Activated gamma-delta T cell (primary cell): ENCODE measurements around the gene TMEM174.

Experiments used
- DNase-seq: peaks from one replicate; lab custom pipeline; 2025; lab: John Stamatoyannopoulos, UW

Gene TMEM174

GRCh38 chr5:73153513-73153912 is 19.5 kb upstream of the TMEM174 start:
- no peak for DNase-seq

DNA sequence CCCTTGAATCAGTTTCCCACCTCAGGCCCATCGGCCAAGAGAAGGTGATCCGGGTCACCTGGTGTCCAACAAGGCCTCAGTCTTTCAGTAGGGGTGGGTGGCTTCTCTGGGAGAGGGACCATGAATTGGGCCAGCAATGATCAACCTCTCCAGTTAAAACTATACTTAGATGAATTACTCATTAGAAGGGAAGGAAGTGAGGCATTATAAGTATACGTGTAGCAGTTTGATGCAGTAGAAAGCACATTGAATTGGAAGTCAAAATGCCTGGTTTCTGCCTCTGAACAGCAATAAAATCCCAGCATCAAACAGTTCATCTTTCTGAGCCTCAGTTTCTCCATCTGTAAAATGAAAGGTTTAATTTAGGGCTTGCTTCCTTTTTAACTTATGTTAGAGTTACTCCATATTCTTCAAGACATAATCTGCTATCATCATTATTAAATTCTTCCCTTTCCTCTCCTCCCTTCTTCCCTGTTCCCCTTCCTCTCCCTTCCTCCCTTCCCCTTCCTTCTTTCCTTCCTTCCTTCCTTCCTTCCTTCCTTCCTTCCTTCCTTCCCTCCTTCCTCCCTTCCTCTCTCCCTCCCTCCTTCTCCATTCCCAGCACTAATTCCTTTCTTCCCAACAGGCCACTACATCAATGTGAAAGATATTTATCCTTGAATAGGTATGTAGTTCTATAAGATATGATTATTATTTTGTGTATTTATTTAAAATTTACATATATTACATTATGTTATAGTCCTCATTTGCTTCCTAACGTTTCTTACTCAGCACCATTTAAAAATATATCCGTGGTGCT is 18.6 kb upstream of the TMEM174 start:
- DNase-seq: no peak

- DNase-seq: no peak
Measured at GRCh38 chr5:73155271-73156222, 17.4 kb upstream of the TMEM174 start.

- no peak for DNase-seq
Measured at GRCh38 chr5:73157414-73158303, 15.3 kb upstream of the TMEM174 start.

- DNase-seq: no peak
Measured at GRCh38 chr5:73158313-73158712, 14.7 kb upstream of the TMEM174 start.

DNA sequence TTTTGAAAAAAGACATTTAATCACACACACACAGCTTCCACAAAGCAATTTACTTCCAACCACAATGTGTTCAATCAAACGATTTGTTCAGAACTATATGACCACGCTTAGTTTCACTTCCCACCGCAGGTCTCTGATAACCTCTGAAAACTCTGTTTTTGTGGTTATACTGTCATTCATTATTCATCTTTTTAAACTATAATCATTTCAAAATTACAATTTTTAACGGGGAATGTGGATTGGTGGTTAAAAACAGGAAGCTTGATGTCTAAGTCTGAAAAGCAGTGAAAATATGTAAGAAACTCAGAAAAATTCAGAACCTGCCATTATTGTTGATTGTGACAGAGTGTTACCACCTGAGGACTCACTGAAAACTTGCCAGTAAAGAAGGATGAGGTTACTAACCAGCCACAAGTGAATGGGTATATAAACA is 12.7 kb upstream of the TMEM174 start:
- no peak for DNase-seq

DNA sequence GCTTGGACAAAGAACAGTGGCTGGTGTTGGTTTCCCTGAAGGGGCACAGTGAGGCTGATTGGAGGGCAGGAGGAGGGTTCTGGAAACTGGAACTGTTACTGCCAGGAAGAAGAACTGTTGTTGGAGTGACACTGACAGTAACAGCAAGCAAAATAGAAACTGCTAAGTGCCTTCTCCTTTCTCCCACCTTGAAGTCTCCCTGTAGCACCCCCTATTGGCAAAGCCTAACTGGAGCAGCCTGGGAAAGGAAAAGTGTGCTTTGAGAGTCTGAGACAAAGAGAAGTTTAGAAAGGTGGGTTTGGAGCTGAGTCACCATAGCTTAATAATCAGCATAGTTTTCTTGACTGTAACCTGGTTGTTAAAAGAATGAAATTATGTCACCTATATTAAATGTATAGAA is 2.5 kb upstream of the TMEM174 start:
- no peak for DNase-seq

DNA sequence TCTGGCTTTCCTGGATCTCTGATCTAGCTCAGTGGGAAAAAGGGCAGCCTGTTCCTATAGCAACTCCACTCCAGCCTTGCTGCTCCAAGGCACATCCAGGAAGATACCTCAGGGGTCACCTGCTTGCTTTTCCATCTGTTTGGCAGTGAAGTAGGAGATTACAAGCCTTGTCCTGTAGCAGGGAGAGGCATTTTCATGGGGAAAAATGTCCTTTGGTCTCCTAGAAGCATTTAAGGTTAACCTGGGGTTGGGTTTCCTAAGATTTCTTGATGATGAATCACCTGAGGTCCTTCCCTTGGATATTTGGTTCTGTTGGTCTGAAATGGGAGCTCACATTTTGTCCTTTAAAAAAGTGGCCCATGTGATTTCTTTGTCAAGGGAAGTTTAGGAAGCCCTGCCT is 1.5 kb upstream of the TMEM174 start:
- no peak for DNase-seq

DNA sequence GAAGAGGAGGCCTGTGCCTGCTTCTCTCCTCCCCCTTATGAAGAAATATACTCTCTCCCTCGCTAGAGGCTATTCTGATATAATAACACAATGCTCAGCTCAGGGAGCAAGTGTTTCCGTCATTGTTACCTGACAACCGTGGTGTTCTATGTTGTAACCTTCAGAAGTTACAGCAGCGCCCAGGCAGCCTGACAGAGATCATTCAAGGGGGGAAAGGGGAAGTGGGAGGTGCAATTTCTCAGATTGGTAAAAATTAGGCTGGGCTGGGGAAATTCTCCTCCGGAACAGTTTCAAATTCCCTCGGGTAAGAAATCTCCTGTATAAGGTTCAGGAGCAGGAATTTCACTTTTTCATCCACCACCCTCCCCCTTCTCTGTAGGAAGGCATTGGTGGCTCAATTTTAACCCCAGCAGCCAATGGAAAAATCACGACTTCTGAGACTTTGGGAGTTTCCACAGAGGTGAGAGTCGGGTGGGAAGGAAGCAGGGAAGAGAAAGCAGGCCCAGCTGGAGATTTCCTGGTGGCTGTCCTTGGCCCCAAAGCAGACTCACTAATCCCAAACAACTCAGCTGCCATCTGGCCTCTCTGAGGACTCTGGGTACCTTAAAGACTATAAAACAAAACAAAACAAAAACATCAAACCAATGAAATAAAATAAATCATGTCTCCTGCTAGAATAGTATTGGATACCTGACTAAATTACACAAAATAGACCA is 1.3 kb downstream of the TMEM174 start:
- DNase-seq: no peak

GRCh38 chr5:73176250-73176649 is 3.3 kb downstream of the TMEM174 start:
- DNase-seq: no peak

DNA sequence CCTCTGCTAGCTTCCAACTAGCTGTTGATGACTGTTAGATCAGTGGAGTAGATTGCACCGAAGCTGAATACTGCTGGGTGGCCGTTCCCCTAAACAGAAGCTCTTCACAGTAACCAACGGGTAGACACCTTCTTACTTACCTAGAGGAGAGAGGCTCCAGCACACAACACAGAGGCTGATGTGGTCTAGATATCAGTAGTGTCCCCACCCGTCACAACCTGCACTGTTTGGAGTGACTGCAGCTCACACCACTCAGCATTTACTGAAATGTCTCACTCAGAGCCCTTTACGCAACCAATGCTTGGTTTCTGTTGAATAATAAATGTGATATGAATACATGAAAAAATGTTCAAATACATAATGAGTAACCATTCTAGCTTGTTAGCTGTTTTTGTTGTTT is 5.3 kb downstream of the TMEM174 start:
- no peak for DNase-seq

- no peak for DNase-seq
Measured at GRCh38 chr5:73179730-73180129, 6.7 kb downstream of the TMEM174 start.

GRCh38 chr5:73180566-73180965 is 7.6 kb downstream of the TMEM174 start:
- DNase-seq: no peak

GRCh38 chr5:73182307-73182706 is 9.3 kb downstream of the TMEM174 start:
- DNase-seq: no peak

DNA sequence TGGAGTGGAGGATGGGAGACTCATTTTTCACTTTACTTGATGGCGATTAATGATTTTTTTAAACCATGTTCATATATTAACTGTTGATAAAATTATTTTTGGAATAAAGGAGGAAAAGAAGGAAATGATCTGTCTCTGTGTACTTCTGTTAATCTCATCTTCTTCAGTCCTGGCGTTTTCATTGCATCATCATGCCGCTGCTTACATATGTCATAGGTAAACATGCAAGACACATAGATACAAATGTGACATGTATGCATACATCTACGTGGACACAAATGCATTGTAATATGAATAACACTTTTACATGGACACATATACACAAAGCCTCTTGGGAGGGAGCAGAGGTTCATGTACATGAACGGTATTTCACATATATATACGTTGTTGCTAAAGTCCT is 10.0 kb downstream of the TMEM174 start:
- no peak for DNase-seq

DNA sequence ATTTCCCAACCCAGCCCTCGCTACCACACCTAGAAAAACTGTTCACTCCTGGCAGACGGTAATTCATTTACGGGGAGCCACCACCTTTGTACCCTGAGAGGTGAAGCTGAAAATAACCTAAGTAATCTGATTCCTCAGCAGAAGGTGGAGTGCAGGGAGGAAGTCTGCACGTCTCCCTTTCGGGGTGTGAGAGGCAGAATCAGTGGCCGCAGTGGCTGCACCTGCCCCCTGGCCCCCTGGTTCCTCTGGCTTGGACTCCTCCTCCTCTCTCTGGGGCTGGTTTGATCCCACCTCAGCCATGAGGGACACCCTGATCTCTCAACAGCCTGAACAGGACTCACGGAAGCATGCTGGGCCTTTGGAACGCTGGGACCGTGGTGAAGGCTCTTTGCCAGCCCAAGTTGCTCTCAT is 10.5 kb downstream of the TMEM174 start:
- DNase-seq: no peak

- no peak for DNase-seq
Measured at GRCh38 chr5:73186976-73187375, 14.0 kb downstream of the TMEM174 start.

- no peak for DNase-seq
Measured at GRCh38 chr5:73188764-73189531, 16.0 kb downstream of the TMEM174 start.

- no peak for DNase-seq
Measured at GRCh38 chr5:73189871-73190376, 16.9 kb downstream of the TMEM174 start.

DNA sequence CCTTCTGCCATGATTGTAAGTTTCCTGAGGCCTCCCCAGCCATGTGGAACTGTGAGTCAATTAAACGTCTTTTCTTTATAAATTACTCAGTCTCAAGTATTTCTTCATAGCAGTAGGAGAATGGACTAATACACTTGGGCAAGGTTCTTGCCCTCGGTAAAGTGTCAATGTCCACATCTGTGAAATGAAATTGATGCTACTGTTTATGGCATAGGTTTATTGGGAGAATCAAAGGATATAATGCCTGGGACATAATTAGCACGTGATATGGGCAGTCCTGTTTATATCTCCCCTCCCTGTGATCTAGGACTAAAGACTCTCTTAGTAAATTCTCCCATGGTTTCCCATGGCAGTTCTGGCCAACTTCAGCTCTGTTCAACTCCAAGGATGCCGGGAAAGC is 19.4 kb downstream of the TMEM174 start:
- no peak for DNase-seq
